ENCODE results near the gene SP7.
"Not testable (repeated sequence)": the region's sequence is repeated elsewhere in the genome, so short reads cannot be mapped to it uniquely, and the experiment has no call there.

The SP7 gene

DNA sequence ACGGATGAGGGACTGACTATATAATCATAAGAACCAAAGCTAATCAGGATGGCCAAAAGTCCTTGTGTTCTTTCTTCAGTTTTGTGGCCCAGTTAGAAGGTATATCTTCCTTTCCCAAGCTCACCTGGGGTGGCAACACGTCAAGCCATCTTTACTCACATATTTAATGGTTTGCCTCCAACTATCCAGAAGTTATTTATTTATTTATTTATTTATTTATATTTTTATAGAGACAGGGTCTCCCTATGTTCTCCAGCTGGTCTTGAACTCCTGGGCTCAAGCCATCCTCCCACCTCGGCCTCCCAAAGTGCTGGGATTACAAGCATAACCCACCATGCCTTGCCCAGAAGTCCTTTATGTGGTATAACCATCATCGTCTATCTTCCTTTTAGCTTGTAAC, 11.8 kb upstream of the SP7 start:
- no peak overlapping the region for H3K4me3 ChIP-seq (ENCODE audit: low read depth, low read length)

DNA sequence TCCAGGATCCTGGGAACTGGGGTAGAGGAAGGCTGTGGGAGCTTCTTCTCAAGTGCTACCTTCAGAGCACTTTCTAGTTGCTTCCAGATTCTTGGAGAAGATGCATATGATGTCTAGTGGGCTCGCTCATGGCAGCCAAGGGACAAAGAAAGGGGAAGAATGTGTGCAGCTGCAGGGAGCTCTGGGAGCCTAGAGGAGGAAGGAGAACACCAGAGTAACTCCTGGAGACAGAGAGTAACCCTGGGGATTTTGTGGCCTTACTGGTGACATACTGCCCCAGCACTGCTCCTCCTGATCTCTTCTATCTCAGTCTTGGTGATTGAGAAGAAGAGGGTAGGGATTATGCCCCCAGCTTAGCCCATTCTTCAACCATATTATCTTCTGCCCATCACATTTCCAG, 10.3 kb upstream of the SP7 start:
- no peak overlapping the region for H3K4me3 ChIP-seq (ENCODE audit: low read depth, low read length)

DNA sequence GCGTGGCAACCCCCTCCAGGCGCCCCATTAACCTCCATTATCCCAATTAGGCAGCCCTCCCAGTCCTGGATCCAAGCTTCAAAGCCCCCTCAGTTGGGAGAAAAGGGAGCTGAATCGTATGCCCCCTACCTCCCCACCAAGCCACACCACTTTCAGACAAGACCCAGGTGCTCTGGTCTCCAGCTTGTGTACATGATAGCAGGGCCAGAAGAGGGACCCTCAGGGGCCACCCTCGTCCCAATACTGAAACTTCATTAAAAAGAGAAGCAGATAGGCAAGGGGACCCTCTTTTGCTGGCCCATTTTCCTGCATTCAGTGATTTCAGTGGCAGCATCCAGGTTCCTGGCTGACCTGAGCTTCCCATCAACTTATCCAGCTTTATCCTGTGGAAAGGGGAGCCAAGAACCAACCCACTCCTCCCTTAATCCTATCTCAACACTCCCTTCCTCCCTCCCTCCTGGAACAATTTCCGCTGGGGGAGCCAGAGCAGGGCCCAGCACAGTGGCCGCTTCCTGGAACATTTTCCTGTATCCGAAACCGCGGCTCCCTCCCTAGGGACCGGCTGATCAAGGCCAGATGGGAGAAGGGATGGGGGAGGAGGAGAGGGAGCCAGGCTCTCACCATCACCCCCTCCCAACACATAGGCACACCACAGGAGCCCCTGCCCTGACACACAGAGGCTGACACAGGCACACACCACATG, 9.5 kb upstream of the SP7 start:
- peak overlapping the region; percentile 55 for H3K4me3 ChIP-seq (ENCODE audit: low read depth, low read length)

DNA sequence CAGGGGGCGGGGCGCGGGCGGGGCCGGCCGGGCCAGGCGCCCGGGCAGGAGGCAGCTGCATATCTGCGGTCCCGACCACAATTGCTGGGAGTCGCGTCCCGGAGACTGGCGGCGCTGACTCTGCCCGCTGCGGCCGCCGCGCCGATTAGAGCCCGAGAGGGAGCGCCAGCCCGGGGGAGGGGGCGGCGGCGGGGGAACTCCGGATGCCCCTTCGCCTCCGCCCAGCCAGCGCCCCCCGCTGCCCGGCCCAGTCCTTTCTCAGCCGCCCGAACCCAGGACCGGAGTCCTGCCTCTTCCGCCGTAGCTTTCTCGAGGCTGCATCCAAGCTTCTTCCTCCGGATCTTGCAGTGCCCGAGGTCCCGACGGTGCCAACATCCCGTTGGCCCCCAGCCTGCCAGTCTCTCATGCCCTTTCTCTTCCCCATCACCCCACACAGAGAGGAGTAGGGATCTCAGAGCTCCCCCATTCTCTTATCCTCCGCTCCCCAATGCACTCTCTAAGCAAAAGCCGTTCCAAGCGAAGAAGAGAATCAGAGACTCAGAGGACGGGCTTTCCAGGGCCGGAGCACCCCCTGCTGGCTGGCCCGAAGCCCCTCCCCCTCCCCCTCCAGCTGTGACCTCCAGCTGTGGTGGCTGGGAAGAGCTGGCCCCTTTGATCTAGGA, 8.8 kb upstream of the SP7 start:
- peak overlapping the region; percentile 55 for H3K4me3 ChIP-seq (ENCODE audit: low read depth, low read length)

DNA sequence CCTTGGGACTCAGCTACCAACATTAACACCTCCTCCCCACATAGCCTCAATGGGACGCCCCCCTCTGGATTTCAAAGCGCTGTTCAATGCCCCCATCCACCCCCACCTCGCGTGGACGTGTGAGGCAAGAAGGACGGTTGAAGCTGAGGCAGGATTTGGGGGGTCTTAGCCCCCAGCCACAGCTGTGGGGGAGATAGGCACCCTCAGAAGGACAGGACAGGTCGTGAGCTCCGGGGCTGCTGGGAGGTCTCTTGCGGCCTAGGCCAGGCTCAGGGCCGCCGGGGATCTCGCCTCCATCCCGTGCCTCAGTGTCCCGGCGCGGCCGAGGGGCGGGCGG, 8.3 kb upstream of the SP7 start:
- peak overlapping the region; percentile 1 for H3K4me3 ChIP-seq (ENCODE audit: low read depth, low read length)

DNA sequence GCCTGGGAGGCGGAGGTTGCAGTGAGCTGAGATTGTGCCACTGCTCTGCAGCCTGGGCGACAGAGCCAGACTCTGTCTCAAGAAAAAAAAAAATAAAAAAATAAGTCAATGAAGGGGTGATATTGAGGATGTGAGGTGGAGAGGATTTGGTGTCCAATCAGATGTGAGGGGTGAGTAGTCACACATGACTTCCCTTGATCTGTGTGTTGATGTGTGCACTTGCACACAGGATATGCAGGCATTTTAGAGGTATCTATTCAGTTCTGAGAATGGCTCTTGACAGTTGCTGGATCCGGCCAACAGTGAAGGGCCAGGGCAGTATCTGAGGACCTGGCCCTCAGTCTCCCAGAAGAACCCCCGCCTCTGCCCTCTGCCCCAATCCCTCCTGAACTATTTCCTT, 7.8 kb upstream of the SP7 start:
- H3K4me3 ChIP-seq (ENCODE audit: low read depth, low read length), result no peak overlapping the region

DNA sequence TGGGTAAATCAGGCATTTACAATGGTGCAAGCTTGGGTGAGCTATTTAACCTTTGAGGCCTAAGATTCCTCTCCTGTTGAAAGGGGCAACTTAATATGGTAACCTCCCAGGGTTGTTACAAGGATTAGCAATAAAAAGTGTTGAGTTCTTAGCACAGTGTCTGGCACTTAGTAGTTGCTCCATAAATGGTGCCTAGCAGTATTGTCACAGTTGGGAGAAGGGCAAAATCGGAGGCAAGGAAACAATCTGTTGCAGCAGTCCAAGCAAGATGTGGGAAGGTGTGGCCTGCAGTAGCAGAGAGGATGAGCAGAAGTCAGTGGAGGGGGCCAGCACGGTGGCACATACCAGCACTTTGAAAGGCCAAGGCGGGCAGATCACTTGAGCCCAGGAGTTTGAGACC, 7.3 kb upstream of the SP7 start:
- H3K4me3 ChIP-seq (ENCODE audit: low read depth, low read length), result no peak overlapping the region

DNA sequence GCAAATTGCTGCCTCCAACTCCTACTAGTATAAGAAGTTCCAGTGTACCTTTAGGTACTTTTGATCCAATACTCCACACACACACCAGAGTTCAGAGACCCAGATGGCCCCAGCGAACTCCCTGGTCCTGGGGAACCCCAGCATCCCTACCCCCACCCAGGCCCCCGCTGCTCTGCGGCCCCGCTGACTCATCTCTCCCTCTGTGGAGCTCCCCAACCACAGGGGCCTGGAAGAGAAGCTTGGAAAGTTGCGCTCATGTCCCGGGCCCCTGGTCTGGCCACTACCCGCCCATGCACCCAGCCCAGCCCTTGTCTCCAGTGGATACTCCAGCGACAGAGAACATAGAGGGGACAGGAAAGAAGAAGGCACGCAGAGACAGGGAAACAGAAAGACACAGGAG, 4.2 kb upstream of the SP7 start:
- no peak overlapping the region for H3K4me3 ChIP-seq (ENCODE audit: low read depth, low read length)

DNA sequence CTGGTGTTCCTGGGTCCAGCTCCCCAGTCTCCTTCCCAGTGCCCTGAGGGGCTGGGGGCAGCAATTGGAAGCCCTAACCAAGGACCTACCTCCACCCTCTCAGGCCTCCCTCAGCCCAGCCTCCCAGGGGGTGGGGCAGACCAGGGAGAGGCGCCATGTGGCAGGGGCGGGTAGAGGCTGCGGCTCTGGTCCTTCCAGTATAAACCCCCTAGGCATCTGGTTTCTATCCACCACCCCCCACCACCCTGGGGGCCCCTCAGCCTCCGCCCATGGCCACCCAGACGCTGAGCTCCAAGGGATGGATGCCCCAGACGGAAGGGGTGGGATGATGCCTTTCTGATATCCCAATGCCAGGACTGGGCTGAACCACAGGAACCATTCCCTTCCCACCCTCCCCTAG, 2.8 kb upstream of the SP7 start:
- H3K4me3 ChIP-seq (ENCODE audit: low read depth, low read length), result no peak overlapping the region

DNA sequence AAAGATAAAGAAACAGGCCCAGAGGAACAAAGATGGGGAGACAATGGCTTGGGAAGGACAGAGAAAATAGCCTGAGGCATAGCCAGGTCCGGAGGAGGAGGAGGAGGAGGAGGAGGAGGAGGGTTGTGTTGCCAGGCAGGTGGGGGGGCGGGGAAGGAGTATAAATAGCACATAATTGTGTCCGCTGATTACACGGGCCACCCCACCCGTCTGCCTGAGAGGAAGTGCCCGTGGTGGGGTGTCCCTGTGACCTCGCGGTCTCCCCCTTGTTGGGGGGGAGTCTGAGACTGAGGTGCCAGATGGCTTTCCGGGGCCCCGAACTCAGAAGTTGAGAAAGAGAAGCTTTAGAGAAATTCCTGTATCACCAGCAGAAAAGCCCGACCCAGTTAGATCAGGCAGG, 1.9 kb upstream of the SP7 start:
- no peak overlapping the region for H3K4me3 ChIP-seq (ENCODE audit: low read depth, low read length)

DNA sequence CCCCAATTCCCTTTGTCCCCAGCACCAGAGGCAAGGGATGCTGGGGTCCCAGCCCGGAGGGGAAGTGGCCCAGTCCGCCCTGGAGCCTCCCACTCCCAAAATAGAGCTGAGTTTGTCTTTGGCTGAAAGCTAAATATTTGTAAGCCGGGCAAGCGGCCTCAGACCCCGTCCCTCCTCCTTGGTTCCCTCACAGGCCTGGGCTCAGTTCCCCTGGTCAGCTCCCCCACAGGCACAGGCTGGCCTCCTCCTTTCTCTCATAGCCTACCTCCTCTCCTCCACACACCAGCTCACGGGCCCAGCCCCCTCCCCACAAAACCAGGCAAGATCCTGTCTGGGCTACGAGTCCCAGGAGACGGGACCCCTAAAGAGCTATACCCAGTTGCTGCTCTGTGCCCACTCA, 1.3 kb downstream of the SP7 start:
- no peak overlapping the region for H3K4me3 ChIP-seq (ENCODE audit: low read depth, low read length)

DNA sequence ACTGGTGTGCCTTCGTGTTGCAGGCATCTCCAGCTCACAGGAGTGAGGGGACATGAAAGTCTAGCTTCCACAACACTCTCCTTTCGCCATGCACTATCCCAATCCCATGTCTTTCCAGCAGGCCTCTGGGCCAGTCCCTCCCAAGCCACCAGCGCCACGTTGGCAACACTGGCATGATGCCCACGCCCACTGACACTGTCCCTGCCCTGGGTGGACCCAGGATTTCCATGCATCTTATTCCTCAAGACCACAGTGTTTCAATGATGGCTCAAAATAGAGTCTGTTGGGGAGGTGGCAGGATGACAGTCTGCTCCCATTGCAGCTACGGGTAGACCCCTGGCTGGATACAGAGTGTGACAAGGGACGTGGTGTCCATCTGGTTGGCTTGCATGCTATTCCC, 2.3 kb downstream of the SP7 start:
- H3K4me3 ChIP-seq (ENCODE audit: low read depth, low read length), result no peak overlapping the region

DNA sequence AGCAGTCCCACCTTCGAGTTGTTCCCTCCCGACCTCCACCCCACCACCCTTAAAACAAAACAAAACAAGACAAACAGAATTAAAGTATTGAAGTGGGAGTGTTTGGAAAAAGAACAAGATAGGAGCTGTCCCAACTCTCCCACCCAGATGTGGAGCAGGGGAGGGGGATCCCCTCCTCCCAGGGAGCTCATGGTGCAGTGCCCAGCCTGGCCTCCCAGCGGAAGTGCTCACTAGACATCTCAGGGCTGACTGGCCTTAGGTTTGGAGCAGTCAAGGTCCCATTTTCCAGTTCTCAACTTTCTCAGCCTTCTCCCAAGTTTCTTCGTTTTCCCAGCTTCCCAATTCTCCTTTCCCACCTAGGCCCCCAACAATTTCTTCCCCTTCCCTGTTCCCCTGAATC, 2.9 kb downstream of the SP7 start:
- H3K4me3 ChIP-seq (ENCODE audit: low read depth, low read length), result no peak overlapping the region

DNA sequence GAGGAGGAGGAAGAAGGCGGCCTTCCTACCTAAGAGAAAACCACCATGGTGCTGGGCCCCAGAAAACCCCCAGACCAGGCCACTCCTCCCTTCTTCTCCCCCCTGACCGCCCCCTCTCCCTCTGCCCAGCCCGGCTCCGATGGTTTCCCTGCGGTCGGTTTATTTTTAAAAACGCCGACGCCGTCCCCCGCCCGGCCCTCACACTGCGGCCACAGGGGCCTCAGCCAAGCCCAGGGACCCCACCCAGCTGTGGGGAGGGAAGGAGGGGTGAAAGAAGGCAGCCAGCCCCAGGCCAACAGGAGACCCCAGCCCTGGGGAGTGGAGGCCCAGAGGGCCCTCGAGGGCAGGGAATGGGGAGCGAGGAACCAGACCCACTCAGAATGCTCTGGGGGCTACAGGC, 3.4 kb downstream of the SP7 start:
- no peak overlapping the region for H3K4me3 ChIP-seq (ENCODE audit: low read depth, low read length)

DNA sequence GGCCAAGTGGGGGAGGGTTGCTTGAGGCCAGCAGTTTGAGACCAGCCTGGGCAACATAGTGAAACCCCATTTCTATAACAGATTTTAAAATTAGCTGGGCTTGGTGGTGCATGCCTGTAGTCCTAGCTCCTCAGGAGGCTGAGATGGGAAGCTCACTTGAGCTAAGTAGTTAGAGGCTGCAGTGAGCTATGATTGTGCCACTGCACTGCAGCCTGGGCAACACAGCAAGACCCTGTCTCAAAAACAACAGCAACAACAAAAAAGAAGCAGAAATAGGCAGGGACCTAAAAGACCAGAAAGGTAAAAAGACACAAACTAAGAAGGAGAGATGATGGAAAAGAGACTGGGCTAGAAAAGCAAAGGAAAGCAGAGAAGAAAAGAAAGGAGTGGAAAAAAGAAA, 3.8 kb downstream of the SP7 start:
- H3K4me3 ChIP-seq (ENCODE audit: low read depth, low read length), result not testable (repeated sequence)

DNA sequence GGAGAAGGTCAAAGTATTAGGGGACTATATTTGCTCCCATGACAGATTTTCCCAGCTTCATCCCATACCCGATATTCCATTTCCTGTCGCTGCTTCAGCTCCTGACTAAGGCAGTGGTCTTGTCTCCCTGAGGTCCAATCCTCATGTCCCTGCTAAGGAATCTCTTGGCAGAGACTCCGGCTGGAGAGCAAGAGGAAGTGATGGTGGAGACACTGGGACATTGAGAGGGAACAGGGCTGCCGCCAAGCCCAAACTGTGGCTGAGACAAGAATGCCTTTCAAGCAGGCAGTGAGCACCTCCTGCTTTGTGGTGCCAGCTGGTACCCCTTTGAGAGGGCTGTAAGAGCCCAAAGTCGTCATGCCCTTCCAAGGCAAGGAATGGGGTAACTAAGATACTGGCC, 5.5 kb downstream of the SP7 start:
- no peak overlapping the region for H3K4me3 ChIP-seq (ENCODE audit: low read depth, low read length)

DNA sequence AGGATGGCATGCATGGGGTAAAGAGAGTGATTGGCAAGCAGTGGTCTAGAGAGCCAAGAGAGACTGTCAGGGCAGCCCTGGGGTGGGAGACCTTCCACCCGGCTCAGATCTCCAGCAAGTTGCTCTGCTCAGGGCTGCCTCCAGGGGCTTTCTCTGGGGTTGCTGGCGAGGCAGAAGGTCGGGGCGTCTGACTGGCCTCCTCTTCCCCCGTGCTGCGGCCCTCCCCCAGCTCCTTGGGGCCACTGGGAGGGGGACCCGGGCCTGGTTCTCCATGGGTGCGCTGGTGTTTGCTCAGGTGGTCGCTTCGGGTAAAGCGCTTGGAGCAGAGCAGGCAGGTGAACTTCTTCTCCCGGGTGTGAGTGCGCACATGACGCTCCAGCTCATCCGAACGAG, 8.1 kb downstream of the SP7 start:
- no peak overlapping the region for H3K4me3 ChIP-seq (ENCODE audit: low read depth, low read length)

DNA sequence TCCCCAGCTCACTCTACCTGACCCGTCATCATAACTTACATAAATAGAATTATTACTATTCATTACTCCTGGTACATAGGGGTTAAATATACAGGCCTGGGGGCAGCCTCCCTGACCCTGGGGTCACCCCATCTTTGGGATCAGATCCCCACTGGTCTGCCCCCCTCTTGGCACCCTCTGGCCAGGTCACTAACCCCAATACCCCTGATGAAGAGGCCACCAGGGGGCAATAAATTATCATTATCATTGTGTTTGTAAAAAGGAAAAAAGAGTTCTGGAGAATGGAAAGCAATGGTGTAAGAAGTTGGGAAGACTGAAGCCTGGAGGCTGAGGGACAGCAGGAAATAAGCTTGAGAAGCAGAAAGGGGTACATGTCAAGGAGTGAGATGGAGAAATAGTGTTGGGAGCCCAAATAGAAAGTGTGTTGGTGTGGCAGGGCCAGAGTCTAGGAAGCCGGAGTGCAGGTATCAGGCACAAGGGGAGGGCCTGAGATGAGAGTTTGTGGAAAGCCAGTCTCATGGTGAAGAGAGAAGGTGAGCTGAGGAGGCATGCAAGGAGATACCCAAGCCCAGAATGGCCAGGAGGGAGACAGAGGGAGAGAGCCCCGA, 8.6 kb downstream of the SP7 start:
- H3K4me3 ChIP-seq (ENCODE audit: low read depth, low read length), result no peak overlapping the region

DNA sequence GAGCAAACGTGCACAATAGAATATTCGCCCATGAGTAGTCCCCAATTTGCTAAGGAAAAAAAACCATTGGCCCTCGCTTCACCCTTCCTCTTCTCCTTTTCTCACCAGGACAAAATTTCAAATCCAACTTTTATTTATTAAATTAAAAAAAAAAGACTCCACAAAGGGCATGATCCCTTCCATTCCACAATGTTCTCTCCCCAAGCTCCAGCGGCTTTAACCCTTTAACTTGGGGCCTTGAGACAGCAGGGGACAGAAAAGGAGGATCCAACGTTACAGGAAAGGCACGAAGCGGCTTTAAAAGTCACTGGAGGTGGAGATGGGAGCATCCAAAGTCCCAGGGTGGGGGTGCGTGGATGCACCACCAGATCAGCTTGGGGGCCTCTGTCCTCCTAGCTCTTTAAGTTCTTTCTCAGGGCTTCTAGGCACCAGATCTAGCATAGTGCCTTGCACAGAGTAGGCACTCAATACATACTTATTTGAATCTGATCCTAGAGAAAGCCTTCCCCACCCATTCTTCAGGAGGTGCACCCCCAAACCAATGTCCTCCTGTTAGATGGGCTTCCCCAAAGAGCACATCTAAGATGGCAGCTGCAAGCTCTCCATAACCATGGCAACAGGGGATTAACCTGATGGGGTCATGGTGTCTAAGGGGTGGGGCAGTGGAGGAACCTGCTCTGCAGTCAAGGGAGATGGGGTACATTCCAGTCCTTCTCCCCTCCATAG, 9.5 kb downstream of the SP7 start:
- H3K4me3 ChIP-seq (ENCODE audit: low read depth, low read length), result no peak overlapping the region

DNA sequence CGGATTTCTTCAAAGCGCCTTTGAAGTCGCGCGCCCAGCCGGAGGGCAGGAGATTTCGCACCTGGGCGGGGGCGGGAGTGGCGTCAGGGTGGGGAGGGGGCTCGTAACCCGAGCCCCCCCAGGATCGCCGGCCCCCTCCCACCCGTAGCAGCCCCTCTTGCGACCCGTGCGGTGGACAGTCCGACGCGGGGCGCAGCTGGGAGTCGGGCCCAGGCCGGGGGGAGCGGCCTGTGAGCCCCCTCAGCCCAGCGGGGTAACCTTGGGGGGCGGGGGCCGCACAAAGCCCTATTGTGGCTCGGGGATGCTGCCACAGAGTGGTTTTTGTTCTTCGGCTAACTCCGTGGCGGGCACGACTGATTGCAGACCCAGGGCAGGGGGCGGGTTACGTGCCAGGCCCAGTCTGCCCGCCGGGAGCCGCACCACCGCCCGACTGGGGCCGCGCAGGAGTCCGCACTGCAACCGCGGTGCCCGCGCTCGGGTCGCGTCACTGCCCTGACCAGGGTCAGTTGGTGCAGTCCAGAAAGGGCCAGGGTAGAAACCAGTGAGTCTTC, 10.6 kb downstream of the SP7 start:
- peak overlapping the region; percentile 34 for H3K4me3 ChIP-seq (ENCODE audit: low read depth, low read length)

DNA sequence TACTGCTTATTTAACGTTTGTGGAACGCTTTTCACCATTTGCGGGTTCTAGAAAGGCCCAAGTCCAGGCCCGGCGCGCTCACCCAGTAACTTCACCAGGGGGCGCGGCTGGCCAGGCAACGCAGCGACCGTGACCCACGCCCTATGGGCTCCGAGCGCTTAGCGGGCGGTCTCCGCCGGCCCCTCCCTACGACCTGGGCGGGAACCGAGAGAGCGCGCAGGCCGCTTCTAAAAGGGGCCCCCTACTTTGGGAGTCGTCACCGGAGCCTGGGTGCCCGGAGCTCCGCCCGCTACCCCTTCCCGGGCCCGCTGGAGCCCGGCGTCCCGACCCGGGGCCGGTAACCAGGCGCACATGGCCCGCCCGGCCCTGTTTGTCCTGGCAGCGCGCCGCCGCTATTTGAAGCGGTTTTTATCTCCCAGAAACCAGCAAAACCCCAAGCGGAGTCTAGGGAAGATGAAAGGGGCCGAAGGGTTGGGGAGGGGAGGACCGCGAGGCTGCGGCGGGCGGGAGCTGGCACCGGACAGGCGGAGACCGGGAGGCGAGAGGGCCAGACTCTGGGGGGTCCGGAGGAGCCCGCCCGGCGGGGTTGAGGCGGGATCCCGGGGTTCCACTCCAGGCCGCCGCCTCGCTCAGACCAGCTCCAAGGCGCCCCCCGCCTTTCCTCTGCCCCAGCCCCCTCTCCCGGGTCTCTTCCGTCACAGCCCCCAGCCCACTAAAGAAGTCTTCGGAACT, 11.2 kb downstream of the SP7 start:
- H3K4me3 ChIP-seq (ENCODE audit: low read depth, low read length), result peak overlapping the region; percentile 31
